ENCODE measurements around the gene TM4SF4.

Gene TM4SF4

DNA sequence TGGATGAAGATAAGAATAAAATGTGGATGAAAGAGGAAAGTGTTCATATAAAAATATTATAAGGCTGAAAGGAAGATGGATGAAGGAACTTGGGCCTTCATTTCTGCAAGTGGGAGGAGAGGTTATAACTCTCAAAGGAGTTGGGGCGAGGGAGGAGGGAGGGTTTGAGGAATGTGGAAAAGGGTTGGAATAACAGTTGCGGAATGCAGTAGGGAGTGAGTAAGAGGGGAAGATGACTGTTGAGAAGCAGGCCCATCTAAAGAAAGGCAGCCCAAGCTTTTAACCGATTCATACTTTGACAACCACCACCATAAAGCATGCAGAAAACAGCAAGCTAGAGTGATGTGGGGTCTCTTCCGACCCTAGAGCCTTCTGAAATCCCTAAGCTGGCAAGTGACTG lies 8.3 kb upstream of the TM4SF4 start:
- TF ChIP-seq CTCF (IDR thresholded peaks at IDR 0.05; ENCODE audit: low read depth, low read length): no peak
- in situ Hi-C loops (cut with HindIII; ENCODE audit: low sequenced_read_pairs): no loop called here
- DNase-seq (ENCODE audit: low read depth, low spot score): peak; percentile 85
- H3K4me3 ChIP-seq (ENCODE audit: low read depth, low read length): no peak overlapping the region

DNA sequence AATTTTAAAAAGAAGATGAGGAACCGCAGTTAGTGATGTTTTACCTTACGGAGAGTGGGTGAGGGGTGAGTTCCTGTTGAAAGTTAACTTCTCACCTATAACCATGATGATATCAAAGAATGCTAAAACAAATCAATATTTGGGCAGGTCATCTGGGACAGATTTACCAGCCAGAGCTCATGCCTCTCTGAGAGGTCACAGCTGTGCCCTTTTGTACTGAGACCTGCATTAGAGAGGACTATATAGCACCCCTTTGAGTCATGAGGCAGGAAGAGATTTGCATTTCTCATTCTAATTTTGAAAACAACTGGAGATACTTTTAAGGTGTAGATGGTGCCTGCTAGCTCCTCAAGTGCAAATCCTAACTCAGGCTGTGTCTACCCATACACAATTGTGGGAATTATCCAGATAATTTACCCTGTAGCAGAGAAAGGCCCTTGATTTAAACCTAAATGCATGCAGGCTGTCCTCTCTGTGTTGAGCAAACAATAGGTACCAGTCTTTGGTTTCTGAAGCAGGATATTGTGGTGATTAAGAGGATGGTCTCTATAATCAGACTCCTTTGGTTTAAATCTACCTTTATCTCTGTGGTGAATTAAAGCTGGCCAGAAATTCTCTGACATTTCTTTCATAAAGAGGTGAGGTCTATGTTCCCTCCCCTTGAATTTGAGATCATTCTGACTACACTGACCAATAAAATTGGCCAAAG lies 5.8 kb upstream of the TM4SF4 start:
- DNase-seq (ENCODE audit: low read depth, low spot score): no peak
- TF ChIP-seq CTCF (IDR thresholded peaks at IDR 0.05; ENCODE audit: low read depth, low read length): no peak
- H3K4me3 ChIP-seq (ENCODE audit: low read depth, low read length): no peak overlapping the region
- in situ Hi-C loops (cut with HindIII; ENCODE audit: low sequenced_read_pairs): no loop called here

GRCh38 chr3:149470381-149470780 lies 4.1 kb upstream of the TM4SF4 start:
- no peak for DNase-seq (ENCODE audit: low read depth, low spot score)
- in situ Hi-C loops (cut with HindIII; ENCODE audit: low sequenced_read_pairs): no loop called here
- no peak overlapping the region for H3K4me3 ChIP-seq (ENCODE audit: low read depth, low read length)
- no peak for TF ChIP-seq CTCF (IDR thresholded peaks at IDR 0.05; ENCODE audit: low read depth, low read length)

DNA sequence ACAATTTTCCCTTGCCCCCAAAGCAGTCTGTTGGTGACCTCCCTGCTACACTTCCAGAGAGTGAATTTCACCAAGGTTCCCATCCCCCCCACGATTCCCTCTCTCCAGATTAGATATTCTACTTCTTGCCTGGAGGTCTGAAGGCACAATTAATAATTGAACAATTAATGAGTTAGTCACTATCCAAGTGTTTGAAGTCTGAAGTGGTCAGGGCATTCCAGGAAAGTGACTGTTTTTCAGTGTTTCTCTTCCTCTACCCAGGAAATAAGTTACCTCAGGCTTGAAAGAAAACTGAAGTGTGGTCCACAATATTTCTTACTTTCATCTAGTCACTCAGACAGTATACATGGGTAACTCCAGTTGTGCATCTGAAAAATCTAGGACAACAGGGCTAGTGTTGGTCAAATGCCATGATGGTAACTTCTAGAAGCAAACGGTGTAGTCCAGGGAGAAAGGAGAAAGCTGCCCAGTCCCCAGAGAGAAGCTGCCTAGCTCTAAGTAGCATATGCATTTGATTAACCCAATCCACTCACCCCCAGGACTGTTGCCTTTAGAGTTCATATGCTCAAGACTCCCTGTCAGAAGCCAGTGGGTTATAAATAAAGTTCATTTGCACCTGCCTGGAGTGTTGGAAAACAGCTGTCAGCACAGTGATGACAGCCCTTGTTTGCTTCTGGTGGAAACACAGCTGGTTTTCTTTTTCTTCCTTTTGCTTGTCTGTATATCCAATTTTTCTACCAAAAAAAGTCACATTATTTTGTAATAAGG lies 2.3 kb upstream of the TM4SF4 start:
- in situ Hi-C loops (cut with HindIII; ENCODE audit: low sequenced_read_pairs): no loop called here
- DNase-seq (ENCODE audit: low read depth, low spot score): no peak
- no peak for TF ChIP-seq CTCF (IDR thresholded peaks at IDR 0.05; ENCODE audit: low read depth, low read length)
- H3K4me3 ChIP-seq (ENCODE audit: low read depth, low read length): no peak overlapping the region

GRCh38 chr3:149473357-149474249 lies 894 bp upstream of the TM4SF4 start:
- in situ Hi-C loops (cut with HindIII; ENCODE audit: low sequenced_read_pairs): no loop called here
- peak; percentile 84 for DNase-seq (ENCODE audit: low read depth, low spot score)
- no peak for TF ChIP-seq CTCF (IDR thresholded peaks at IDR 0.05; ENCODE audit: low read depth, low read length)
- H3K4me3 ChIP-seq (ENCODE audit: low read depth, low read length): no peak overlapping the region

- H3K4me3 ChIP-seq (ENCODE audit: low read depth, low read length): no peak overlapping the region
- no peak for DNase-seq (ENCODE audit: low read depth, low spot score)
- TF ChIP-seq CTCF (IDR thresholded peaks at IDR 0.05; ENCODE audit: low read depth, low read length): no peak
- in situ Hi-C loops (cut with HindIII; ENCODE audit: low sequenced_read_pairs): no loop called here
Observed at GRCh38 chr3:149475451-149476060, 1.1 kb downstream of the TM4SF4 start.
